Fibroblast of upper back skin (primary cell): Measurements from ENCODE around the gene IVD.
A peak's percentile ranks its signal among the peaks of the same experiment; 100 is the strongest.

Source experiments
- DNase-seq: peaks from one replicate; pipeline ENCODE4 v3.0.0-alpha.2; 2013

Gene IVD

DNA sequence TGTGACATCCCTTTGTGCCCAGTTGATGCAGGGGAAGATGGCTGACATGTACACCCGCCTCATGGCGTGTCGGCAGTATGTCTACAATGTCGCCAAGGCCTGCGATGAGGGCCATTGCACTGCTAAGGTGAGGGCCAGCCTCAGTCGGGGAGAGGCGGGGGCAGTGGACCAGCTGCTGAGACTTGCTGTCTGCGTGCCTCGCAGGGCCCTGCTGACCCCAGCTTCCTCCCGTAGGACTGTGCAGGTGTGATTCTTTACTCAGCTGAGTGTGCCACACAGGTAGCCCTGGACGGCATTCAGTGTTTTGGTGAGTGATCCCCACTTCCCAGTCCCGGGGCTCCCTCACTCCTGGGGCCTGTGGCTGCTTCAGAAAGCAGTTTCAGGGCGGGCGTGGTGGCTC, 10.5 kb downstream of the IVD start:
- no peak for DNase-seq

- no peak for DNase-seq
These were observed 12.5 kb downstream of the IVD start for GRCh38 chr15:40418126-40418525.

- DNase-seq = no peak
These were observed 14.6 kb downstream of the IVD start for GRCh38 chr15:40420071-40420713.

GRCh38 chr15:40420793-40421192, 15.2 kb downstream of the IVD start:
- no peak for DNase-seq

DNA sequence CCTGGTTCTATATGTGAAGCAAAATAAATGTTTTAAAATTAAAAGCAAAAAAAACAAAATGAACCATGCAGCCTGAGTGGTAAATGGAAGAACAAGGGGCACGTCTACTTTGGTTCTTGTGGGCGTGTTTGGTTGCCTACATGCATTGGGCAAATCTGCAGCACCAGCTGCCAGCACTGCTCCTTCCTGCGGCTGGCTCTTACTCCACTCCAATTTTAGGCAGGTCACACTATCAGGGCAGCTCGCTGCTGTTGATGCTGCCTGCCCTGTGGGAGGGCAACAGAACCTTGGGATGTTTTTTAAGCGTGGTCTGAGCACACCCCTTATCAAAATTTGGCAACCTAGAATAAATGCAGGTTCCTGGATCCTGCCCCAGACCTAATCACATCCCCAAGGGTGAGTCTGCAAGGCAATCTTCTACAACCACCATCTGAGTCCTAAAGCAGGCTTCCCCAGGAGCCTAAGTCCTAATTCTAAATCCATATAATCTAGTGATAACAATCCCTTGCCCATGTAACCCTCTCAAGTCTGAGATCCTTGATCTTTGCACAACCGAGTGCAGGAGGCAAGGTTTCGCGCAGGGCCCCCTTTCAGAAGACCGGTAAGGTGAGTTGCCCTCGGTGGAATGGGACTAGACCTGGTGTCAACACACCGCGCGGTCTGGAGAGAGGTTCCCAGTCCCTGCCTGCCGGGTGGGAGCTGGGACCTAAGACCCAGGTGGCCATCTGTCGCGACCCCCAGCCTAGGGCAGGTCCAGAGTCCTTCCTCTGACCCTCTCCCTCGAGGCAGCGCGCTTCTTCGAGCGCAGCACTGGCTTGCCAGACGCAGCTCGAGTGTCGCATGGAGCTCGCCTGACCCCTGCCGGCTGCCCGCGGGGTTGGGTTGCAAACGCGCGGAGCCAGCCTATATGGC, 15.9 kb downstream of the IVD start:
- peak; percentile 52 for DNase-seq

GRCh38 chr15:40424483-40425115, 19.0 kb downstream of the IVD start:
- no peak for DNase-seq

DNA sequence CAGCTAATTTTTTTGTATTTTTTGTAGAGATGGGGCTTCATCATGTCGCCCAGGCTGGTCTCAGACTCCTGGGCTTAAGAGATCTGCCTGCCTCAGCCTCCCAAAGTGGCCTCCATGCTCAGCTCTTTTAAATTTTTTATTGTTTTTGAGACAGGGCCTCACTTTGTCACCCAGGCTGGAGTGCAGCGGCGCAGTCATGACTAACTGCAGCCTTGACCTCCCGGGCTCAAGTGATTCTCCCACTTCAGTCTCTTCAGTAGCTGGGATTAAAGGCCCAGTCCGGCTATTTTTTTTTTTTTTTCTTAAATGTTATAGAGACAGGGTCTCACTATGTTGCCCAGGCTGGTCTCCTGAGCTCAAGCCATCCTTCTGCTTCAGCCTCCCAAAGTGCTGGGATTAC, 20.1 kb downstream of the IVD start:
- no peak for DNase-seq

GRCh38 chr15:40427188-40427587, 21.6 kb downstream of the IVD start:
- DNase-seq = no peak

DNA sequence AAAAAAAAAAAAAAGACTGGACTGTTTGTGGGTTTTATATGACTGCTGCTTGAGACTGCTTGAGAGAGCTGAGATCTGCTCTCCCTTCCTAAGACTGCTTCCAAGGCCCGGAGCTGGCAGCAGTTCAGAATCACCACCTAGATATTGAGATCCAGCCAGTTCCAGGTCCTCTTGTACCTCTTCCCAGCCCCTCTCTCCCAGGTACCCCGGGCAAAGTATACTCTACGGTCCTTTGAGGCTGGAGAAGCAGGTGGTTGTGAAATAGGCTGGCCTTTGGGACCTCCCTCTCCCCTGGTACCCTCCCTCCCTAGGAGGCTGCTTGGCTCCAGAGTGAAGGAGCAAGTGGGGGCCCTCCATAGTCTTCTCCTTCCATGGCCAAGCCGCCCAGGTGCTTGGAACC, 22.6 kb downstream of the IVD start:
- DNase-seq = no peak

- no peak for DNase-seq
These were observed 23.6 kb downstream of the IVD start for GRCh38 chr15:40429068-40429710.

- DNase-seq = peak; percentile 41
These were observed 24.7 kb downstream of the IVD start for GRCh38 chr15:40430271-40430805.

DNA sequence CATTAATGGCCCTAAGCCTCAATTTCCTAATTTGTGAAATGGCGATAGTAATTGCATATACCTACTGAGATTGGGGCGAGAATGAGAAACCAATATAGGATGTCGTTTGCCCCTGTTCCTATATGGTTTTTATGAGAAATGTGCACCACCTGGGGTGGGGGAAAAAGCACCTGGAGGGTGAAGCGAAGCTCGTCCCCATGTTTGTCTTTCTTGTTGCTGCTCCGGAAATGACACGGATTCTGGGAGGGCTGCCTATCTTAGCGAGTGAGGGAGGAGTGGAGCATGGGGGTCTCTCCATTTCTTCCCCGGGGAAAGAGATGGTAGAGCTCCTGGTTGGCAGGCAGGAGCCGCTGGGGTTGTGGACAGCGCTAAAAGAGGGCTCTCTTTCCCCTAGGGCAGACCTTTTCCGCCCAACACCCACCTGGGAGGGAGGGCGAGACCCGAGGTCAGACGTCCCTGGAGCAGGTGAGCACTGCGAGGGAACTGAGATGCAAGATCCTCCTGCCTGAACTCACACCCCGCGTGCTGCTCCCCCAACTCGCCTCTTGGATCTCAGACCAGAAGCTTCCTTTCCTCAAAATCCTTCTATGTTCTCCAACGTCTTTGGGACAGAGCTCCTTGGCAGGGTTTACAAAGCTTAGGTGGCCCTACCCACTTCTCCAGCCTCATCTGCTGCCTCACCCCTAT, 29.6 kb downstream of the IVD start:
- DNase-seq = no peak

GRCh38 chr15:40435710-40436089, 30.1 kb downstream of the IVD start:
- no peak for DNase-seq

DNA sequence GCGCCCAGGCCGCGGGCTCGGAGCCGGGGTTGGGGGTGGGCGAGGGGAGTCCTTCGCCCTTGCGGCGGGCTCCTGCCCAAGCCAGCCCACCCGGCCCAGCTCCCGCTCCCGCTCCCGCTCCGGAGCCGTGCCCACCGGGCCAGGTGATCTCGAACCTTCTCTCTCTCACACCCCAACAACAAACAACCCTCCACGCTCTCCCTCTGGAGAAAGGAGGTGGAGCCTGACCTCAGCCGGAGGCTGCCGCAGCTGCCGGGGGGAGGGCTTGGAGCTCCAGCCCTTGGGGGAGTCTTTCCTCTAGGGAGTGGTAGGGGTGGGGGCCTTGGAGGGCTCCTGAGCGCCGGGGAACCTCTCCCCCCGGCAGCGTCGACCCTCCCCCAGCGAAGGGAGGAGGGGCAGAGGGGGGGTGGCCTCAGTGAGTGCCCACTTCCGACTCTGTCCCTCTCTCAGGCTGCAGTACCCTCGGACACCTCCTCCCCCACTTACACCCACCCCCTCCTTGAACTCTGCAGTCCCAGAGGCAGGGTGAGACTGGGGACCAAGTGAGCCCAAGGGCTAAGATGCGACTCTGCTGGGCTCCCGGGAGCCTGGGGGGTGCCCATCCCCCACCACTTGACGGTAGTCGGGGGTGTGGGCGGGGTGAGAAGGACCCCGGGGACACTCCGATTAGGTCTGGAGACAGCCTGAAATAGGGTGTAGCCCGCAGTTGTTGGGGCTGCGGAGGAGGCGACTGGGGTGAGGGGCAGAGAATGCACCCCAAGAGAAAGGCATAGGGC, 30.7 kb downstream of the IVD start:
- no peak for DNase-seq

GRCh38 chr15:40436892-40437751, 31.5 kb downstream of the IVD start:
- DNase-seq = no peak

DNA sequence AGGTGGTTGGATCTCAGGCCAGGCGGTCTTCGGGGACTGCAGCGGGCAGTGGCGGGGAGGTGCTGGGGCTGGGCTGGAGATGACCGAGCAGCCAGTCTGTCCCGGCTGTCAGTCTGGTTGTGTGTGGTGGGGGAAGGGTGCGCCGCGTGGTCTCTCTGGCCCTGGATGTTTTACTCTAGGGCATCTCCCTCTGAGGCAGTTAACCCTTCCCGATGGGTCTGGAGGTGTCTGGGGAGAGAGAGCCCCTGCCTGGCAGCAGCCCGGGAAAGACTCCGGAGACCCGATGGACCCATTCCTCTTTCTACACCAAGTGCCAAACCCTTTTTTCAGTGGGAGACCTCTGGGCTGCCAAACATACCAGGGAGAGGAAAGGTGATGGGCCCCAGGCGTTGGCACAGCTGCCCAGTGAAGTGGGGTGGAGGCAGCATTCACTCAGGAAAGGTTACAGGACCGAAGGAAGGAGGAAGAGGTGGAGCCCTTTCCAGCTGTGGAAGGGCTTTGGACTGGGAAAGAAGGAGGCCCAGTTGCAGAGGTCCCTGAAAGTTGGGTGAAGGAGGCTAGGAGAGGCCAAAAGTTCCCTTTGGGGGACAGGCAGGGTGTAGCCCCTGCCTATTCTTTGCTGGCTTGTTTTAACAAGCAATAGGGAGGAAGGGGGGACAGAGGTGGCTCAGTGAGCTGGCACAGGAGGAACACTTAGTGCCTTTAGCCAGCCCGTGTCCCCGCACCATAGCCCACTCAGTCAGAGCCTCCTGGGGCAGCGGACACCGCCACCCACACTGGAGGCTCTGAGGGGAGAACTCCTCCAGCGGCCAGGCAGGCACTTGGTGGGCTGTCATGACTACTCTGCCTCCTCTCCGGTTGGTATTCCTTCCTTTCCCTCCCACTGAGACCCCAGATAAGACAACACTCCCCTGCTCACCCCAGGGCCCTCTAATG, 32.4 kb downstream of the IVD start:
- DNase-seq = no peak

DNA sequence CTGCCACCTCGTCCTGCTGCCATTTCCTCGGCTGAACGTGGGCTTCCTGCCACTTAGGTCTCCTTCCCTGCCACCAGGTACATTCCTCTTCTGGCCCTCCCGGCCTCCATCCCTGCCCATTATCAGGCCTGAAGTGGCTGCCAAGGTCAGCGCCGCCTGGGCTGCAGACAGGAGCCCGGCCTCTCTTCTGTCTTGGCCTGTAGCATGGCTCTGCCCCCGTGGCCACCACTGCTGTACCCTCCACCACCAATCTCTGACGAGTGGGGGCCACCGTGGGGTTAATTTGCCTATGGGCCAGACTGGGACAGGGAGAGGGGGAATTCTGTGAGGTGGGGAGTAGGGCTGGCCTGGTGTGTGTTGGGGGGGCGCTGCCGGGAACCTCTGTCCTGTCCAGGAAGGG, 33.1 kb downstream of the IVD start:
- no peak for DNase-seq

DNA sequence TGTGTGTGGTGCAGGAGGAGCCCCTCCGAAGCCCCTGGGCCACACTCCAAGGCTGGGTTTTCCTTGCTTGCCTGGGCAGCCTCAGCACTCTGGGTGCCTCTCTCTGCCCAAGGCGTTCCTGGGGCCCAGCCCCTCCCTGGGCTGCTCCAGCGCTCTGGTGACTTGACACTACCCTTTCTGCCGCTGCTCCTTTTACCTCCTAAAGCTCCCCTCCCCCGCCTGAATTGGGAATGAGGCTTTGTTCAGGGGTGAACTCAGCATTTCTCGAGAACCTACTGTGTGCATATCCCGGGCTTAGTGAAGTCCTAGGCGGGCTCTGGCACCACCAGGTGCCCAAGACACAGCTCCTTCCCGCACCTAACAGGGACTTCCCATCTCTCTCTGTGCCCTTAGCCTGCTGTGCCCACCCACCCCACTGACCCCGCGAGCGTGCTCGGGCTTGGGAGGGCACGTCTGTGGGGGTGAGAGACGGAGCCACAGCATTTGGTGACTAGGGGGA, 33.9 kb downstream of the IVD start:
- DNase-seq = no peak
